GM12872 (cell line): ENCODE measurements around the gene ZNF362.

Source experiments
- TF ChIP-seq, protein P1 (sequence below): IDR thresholded peaks from 3 replicates; pipeline ENCODE4 v1.5.1; 2011; ENCODE audit warnings: low read depth, mild to moderate bottlenecking, low read length, moderate library complexity; ENCODE audit not compliant: insufficient read depth

The ZNF362 gene

DNA sequence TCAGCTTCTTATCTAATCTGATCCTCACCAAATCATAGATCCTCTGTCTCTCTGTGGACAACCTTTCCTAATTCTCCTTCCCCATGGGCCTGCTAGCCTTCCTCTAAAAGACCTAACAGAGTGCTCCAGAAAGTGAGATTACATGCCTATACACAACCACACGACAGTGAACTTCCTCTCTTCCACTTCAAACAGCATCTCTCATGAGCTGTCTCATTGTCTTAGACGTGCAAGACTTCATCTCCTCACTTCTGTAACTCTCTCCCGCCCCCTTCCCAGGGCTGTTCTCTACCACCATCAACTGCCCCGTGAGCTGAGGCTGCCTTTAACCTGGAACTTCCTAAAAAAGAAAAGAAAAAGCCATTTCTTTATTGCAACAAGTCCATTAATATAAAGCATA, 78.7 kb downstream of the ZNF362 start:
- TF ChIP-seq, protein P1, sequence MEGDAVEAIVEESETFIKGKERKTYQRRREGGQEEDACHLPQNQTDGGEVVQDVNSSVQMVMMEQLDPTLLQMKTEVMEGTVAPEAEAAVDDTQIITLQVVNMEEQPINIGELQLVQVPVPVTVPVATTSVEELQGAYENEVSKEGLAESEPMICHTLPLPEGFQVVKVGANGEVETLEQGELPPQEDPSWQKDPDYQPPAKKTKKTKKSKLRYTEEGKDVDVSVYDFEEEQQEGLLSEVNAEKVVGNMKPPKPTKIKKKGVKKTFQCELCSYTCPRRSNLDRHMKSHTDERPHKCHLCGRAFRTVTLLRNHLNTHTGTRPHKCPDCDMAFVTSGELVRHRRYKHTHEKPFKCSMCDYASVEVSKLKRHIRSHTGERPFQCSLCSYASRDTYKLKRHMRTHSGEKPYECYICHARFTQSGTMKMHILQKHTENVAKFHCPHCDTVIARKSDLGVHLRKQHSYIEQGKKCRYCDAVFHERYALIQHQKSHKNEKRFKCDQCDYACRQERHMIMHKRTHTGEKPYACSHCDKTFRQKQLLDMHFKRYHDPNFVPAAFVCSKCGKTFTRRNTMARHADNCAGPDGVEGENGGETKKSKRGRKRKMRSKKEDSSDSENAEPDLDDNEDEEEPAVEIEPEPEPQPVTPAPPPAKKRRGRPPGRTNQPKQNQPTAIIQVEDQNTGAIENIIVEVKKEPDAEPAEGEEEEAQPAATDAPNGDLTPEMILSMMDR, result no peak

DNA sequence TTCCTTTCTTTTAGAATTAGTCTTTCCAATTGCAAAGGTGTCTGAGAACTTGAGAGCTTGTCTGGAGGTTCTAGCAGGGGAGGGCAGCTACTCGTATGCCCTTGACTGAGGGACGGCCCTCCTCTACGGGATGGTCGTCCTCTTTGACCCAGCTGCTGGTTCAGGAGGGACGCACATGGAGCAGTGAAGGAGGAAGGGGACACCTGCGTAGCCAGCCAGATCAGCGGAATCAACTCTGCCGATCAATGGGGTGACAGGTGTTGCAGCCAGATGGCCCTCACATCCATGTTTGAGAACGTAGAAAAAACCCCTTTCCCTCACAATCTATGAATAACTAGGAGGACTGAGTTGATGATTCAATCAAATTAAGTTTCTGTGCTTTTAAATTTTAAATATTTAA, 80.3 kb downstream of the ZNF362 start:
- TF ChIP-seq, protein P1, result no peak

DNA sequence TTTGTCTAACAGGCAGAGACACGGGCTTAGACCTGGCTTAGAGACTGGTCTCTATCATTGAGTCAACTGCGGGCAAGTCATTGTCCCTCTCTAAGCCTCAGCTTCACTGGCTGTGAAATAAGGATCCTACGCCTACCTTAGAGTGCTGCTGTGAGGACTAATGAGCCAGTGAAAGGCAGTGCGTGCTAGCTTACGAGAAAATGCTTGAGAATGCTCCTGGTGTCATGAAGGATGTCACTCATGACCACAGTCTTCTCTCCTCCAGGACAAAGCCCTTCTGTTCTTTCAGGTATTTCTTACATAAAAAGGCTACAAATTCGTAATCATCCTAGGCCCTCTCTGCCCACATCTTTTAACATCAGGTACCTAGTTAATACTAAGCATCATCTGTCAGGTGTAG, 81.1 kb downstream of the ZNF362 start:
- TF ChIP-seq, protein P1, result no peak

- TF ChIP-seq, protein P1, result no peak
These were observed 81.8 kb downstream of the ZNF362 start for GRCh38 chr1:33338048-33338439.

- TF ChIP-seq, protein P1, result no peak
These were observed 82.3 kb downstream of the ZNF362 start for GRCh38 chr1:33338440-33339211.

- TF ChIP-seq, protein P1, result no peak
These were observed 83.1 kb downstream of the ZNF362 start for GRCh38 chr1:33339413-33339812.

- TF ChIP-seq, protein P1, result no peak
These were observed 84.9 kb downstream of the ZNF362 start for GRCh38 chr1:33341190-33341589.
